ENCODE data around the gene STAMBP. TPM values are rescaled to one million over a fixed set of nuclear protein-coding genes. Genes with fewer than 3 reads are reported as not detected.

STAMBP gene
- total and polyA plus RNA-seq, 4 donors, result 10.2 to 27.1 (median 15.9) TPM

DNA sequence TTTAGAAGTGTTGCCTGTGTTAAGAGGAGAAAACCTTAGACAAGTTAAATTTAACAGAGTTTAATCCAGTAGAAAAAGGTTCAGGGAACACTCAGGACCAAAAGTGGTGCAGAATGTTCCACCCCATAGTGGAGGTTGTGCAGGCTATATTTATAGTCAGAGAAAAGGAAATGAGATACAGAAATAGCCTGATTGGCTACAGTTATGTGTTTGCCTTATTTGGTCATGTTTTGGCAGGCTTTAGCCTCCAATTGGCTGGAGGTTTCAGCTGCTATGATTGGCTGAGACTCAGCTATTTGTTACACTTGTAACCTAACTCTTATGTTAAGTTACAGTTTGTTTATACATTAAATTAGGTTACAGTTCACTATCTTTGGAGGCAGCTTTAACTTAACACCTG is 4.2 kb downstream of the STAMBP start:
- no peak for TF ChIP-seq FOXA2 (IDR thresholded peaks at IDR 0.05)
- no peak for TF ChIP-seq EGR1 (IDR thresholded peaks at IDR 0.05; ENCODE audit: low read depth in 2 of 2)
- TF ChIP-seq, protein P1, sequence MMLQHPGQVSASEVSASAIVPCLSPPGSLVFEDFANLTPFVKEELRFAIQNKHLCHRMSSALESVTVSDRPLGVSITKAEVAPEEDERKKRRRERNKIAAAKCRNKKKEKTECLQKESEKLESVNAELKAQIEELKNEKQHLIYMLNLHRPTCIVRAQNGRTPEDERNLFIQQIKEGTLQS (IDR thresholded peaks at IDR 0.05), result no peak
- TF ChIP-seq, protein P2, sequence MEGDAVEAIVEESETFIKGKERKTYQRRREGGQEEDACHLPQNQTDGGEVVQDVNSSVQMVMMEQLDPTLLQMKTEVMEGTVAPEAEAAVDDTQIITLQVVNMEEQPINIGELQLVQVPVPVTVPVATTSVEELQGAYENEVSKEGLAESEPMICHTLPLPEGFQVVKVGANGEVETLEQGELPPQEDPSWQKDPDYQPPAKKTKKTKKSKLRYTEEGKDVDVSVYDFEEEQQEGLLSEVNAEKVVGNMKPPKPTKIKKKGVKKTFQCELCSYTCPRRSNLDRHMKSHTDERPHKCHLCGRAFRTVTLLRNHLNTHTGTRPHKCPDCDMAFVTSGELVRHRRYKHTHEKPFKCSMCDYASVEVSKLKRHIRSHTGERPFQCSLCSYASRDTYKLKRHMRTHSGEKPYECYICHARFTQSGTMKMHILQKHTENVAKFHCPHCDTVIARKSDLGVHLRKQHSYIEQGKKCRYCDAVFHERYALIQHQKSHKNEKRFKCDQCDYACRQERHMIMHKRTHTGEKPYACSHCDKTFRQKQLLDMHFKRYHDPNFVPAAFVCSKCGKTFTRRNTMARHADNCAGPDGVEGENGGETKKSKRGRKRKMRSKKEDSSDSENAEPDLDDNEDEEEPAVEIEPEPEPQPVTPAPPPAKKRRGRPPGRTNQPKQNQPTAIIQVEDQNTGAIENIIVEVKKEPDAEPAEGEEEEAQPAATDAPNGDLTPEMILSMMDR (IDR thresholded peaks at IDR 0.05; ENCODE audit: low read depth, low read length, missing input control), result no peak
- no peak for TF ChIP-seq RXRA (IDR thresholded peaks at IDR 0.05)
- TF ChIP-seq, protein P3, sequence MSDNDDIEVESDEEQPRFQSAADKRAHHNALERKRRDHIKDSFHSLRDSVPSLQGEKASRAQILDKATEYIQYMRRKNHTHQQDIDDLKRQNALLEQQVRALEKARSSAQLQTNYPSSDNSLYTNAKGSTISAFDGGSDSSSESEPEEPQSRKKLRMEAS (IDR thresholded peaks at IDR 0.05), result no peak
- no peak for TF ChIP-seq SP1 (IDR thresholded peaks at IDR 0.05)
- no peak for TF ChIP-seq RAD21 (IDR thresholded peaks at IDR 0.05)
- no peak for TF ChIP-seq NR2F2 (IDR thresholded peaks at IDR 0.05)
- no peak for TF ChIP-seq FOXA1 (IDR thresholded peaks at IDR 0.05)
- TF ChIP-seq, protein P4, sequence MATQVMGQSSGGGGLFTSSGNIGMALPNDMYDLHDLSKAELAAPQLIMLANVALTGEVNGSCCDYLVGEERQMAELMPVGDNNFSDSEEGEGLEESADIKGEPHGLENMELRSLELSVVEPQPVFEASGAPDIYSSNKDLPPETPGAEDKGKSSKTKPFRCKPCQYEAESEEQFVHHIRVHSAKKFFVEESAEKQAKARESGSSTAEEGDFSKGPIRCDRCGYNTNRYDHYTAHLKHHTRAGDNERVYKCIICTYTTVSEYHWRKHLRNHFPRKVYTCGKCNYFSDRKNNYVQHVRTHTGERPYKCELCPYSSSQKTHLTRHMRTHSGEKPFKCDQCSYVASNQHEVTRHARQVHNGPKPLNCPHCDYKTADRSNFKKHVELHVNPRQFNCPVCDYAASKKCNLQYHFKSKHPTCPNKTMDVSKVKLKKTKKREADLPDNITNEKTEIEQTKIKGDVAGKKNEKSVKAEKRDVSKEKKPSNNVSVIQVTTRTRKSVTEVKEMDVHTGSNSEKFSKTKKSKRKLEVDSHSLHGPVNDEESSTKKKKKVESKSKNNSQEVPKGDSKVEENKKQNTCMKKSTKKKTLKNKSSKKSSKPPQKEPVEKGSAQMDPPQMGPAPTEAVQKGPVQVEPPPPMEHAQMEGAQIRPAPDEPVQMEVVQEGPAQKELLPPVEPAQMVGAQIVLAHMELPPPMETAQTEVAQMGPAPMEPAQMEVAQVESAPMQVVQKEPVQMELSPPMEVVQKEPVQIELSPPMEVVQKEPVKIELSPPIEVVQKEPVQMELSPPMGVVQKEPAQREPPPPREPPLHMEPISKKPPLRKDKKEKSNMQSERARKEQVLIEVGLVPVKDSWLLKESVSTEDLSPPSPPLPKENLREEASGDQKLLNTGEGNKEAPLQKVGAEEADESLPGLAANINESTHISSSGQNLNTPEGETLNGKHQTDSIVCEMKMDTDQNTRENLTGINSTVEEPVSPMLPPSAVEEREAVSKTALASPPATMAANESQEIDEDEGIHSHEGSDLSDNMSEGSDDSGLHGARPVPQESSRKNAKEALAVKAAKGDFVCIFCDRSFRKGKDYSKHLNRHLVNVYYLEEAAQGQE (IDR thresholded peaks at IDR 0.05), result no peak
- TF ChIP-seq HNF4A (conservative IDR thresholded peaks at IDR 0.05), result no peak
- TF ChIP-seq GABPA (IDR thresholded peaks at IDR 0.05 in 1 of 2, conservative IDR thresholded peaks at IDR 0.05 in 1 of 2), result no peak
- TF ChIP-seq, protein P5, sequence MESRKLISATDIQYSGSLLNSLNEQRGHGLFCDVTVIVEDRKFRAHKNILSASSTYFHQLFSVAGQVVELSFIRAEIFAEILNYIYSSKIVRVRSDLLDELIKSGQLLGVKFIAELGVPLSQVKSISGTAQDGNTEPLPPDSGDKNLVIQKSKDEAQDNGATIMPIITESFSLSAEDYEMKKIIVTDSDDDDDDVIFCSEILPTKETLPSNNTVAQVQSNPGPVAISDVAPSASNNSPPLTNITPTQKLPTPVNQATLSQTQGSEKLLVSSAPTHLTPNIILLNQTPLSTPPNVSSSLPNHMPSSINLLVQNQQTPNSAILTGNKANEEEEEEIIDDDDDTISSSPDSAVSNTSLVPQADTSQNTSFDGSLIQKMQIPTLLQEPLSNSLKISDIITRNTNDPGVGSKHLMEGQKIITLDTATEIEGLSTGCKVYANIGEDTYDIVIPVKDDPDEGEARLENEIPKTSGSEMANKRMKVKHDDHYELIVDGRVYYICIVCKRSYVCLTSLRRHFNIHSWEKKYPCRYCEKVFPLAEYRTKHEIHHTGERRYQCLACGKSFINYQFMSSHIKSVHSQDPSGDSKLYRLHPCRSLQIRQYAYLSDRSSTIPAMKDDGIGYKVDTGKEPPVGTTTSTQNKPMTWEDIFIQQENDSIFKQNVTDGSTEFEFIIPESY (IDR thresholded peaks at IDR 0.05), result no peak
- TF ChIP-seq TAF1 (conservative IDR thresholded peaks at IDR 0.05), result no peak
- TF ChIP-seq JUND (IDR thresholded peaks at IDR 0.05), result no peak
- no peak for TF ChIP-seq YY1 (IDR thresholded peaks at IDR 0.05)
- TF ChIP-seq HNF4G (IDR thresholded peaks at IDR 0.05), result no peak

More for the DNA sequence above, 4.2 kb downstream of the STAMBP start:
- Histone ChIP-seq H3K36me3 (ENCODE audit: control insufficient read depth in 4 of 4, insufficient read depth in 3 of 4, low read depth in 1 of 4, low read length in 3 of 4) (peaks cover 4 to 6% (median 4%) of the 10 kb centered on the region in 4 donors), H3K4me3 (ENCODE audit: low read depth in 1 of 3, low read length in 3 of 3) (no peak overlapping the region), H3K9me3 (ENCODE audit: control insufficient read depth in 4 of 4, low read length in 3 of 4) (no peaks in the 10 kb centered on the region), H3K27me3 (ENCODE audit: control insufficient read depth in 4 of 4, insufficient read depth in 4 of 4, low read length in 3 of 4) (no peaks in the 10 kb centered on the region), H3K9ac (ENCODE audit: low read depth in 1 of 2, low read length in 2 of 2) (no peak overlapping the region), H3K27ac (ENCODE audit: low read depth in 1 of 2, low read length in 2 of 2) (no peak overlapping the region), H3K4me1 (ENCODE audit: control insufficient read depth in 4 of 4, insufficient read depth in 4 of 4, low read length in 3 of 4) (peaks cover 6 to 23% (median 14%) of the 10 kb centered on the region in 4 donors)
- no peak for DNase-seq (ENCODE audit: low spot score)
